Coronary artery (tissue), 2 donors: ENCODE results near the gene KIAA0513.

Source experiments
- DNase-seq: peaks from one replicate; pipeline ENCODE4 v3.0.0-alpha.2; 2017; ENCODE audit warnings: low spot score
- H3K27ac ChIP-seq, 2 donors: fragments of 200-600 bp; sonication (generic); one replicate each; pipeline ENCODE4 v1.5.1; 2016 to 2019
- H3K4me3 ChIP-seq: fragments of 200-600 bp; sonication (generic); 2 replicates; pipeline ENCODE4 v1.5.1; 2016; ENCODE audit warnings: mild to moderate bottlenecking, moderate library complexity
- CTCF ChIP-seq: fragments of 200-600 bp; sonication (generic); IDR thresholded peaks from one replicate; pipeline ENCODE4 v1.5.1; 2019; ENCODE audit warnings: antibody characterized with exemption

KIAA0513 gene

DNA sequence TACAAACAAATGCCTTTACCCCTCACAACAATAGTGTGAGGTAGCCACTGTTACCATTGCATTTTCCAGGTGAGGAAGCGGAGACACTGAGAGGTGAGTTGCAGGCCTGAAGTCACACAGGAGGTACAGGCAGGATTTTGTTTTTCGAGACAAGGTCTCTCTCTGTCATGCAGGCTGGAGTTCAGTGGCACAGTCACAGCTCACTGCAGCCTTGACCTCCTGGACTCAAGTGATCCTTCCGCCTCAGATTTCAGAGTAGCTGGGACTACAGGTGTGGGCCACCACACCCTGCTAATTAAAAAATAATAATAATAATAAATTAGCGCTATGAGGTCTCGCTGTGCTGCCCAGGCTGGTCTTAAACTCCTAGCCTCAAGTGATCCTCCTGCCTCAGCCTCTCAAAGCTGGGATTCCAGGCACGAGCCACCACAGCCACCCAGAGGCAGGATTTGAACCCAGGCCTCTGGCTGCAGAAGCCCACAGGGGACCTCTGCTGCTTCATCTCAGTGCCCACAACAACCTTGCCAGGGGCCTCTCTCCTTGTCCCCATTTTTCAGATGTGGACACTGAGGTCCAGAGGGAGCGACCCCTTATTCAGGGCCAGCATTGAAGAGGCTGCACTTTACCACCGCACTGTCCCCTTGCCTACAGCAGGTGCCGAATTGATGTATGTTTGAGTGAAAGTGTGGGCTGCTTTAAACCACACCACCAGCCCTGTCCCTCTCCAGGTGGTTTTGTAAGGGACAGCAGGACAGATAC, 100.7 kb downstream of the KIAA0513 start:
- Histone ChIP-seq H3K4me3 (no peak overlapping the region), H3K27ac (no peak overlapping the region)
- TF ChIP-seq CTCF = no peak
- DNase-seq = no peak

DNA sequence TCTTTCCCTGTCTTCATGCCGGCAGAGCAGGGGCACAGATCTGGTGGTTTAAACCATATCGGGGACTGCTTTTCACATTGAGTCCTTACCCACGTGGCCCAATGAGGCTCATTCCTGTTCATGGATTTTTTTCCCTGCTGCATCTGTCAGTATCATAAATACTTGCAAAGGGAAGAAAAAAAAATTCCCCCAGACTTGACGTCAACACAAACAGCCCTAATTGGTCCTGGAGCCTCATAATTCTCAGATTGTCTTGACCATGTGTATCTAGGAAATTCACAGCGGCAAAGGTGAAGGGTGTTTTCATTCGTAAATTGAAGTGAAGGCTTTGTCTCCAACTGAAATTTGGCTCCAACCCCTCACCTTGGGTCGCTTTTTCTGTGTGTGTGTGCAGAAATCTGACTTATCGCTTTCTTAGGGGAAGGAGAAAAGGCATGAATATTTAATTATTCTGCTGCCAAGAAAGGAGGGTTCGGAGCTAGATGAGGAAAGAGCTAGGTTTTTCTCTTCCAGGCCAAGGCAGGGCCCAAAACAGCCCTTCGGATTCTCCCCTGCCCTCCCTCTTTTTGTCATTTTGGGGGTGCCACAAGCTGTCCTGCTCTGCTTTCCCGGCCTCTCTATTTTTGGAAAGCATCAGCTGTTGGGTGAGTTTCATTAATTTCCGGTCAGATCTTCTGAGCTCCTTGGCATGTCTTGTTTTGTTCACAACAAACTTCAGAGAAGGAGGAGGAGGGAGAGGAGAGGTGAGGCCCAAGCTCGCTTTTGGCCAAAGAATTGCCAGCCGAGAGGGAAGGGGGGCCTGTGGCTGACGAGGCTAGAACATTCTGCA, 102.5 kb downstream of the KIAA0513 start:
- no peak for TF ChIP-seq CTCF
- H3K27ac ChIP-seq = peak overlapping the region; percentile 43 to 85
- H3K4me3 ChIP-seq = no peak overlapping the region
- DNase-seq = no peak

DNA sequence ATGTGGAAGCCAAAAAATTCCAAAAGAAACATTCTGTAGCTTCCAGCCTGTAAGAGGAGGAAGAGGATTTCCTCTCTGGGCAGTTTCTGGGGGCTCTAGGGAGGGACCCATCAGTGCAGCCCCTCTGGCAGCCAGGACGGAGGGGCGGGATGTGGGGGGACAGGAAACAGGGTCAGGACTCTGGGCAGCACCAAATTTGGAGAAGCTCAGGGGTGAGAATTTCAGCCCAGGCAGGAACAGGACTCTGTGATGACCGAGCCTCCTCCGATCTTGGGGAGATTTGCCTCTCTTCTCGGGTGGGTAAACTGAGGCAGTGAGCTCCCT, 103.1 kb downstream of the KIAA0513 start:
- no peak for TF ChIP-seq CTCF
- no peak overlapping the region for H3K4me3 ChIP-seq
- no peak for DNase-seq
- peak overlapping the region; percentile 43 to 85 for H3K27ac ChIP-seq

GRCh38 chr16:85132456-85133289, 105.1 kb downstream of the KIAA0513 start:
- DNase-seq = no peak
- H3K4me3 ChIP-seq = no peak overlapping the region

GRCh38 chr16:85133290-85133599, 105.7 kb downstream of the KIAA0513 start:
- TF ChIP-seq CTCF = no peak
- Histone ChIP-seq H3K4me3 (no peak overlapping the region), H3K27ac (no peak overlapping the region)
- DNase-seq = no peak

More at GRCh38 chr16:85132456-85133289, 105.1 kb downstream of the KIAA0513 start:
- no peak overlapping the region for H3K27ac ChIP-seq
- TF ChIP-seq CTCF = no peak

- no peak for DNase-seq
- peak overlapping the region in 1 of 2 donors; percentile 37 for H3K27ac ChIP-seq
- H3K4me3 ChIP-seq = no peak overlapping the region
- no peak for TF ChIP-seq CTCF
Observed at GRCh38 chr16:85134076-85134788, 106.6 kb downstream of the KIAA0513 start.
